Loucy (cell line): ENCODE data around the gene ZNF23.

ENCODE experiments used
- H2AFZ ChIP-seq: fragments of 200-600 bp; sonication (generic); 2 replicates; pipeline ENCODE4 v1.6.0; 2016; ENCODE audit warnings: antibody characterized with exemption, mild to moderate bottlenecking, low read length, moderate library complexity
- H3F3A ChIP-seq: fragments of 200-600 bp; 2 replicates; pipeline ENCODE4 v1.6.0; 2016; ENCODE audit warnings: antibody characterized with exemption, low read depth, mild to moderate bottlenecking
- H3K27me3 ChIP-seq: fragments of 200-600 bp; sonication (generic); 2 replicates; pipeline ENCODE4 v1.6.1; 2014; ENCODE audit warnings: low read length, mild to moderate bottlenecking; ENCODE audit not compliant: insufficient read depth, poor library complexity, severe bottlenecking
- H3K36me3 ChIP-seq: fragments of 200-600 bp; sonication (generic); 2 replicates; pipeline ENCODE4 v1.6.1; 2016; ENCODE audit warnings: low read length; ENCODE audit not compliant: insufficient read depth
- H3K4me1 ChIP-seq: fragments of 200-600 bp; sonication (generic); 2 replicates; pipeline ENCODE4 v1.5.1; 2014; ENCODE audit warnings: low read length, mild to moderate bottlenecking; ENCODE audit not compliant: insufficient read depth, poor library complexity, severe bottlenecking
- H3K4me2 ChIP-seq: fragments of 200-600 bp; sonication (generic); 2 replicates; pipeline ENCODE4 v1.6.0; 2014; ENCODE audit warnings: antibody characterized with exemption, low read length, low read depth, mild to moderate bottlenecking; ENCODE audit not compliant: poor library complexity, severe bottlenecking
- H3K4me3 ChIP-seq: fragments of 200-600 bp; sonication (generic); 2 replicates; pipeline ENCODE4 v1.5.1; 2014; ENCODE audit warnings: low read length, mild to moderate bottlenecking, mixed read lengths; ENCODE audit not compliant: poor library complexity, severe bottlenecking
- H3K79me2 ChIP-seq: fragments of 200-600 bp; sonication (generic); 2 replicates; pipeline ENCODE4 v1.6.1; 2014; ENCODE audit warnings: low read length; ENCODE audit not compliant: insufficient read depth
- H3K9ac ChIP-seq: fragments of 200-600 bp; sonication (generic); 2 replicates; pipeline ENCODE4 v1.6.0; 2014; ENCODE audit warnings: mild to moderate bottlenecking, low read depth, low read length, moderate library complexity; ENCODE audit not compliant: poor library complexity, severe bottlenecking
- H3K9me2 ChIP-seq: fragments of 200-600 bp; sonication (generic); replicated peaks from 2 replicates; pipeline ENCODE4 v1.6.1; 2016; ENCODE audit warnings: low read depth, low read length, mixed read lengths
- H3K9me3 ChIP-seq: fragments of 200-600 bp; sonication (generic); 2 replicates; pipeline ENCODE4 v1.6.1; 2014; ENCODE audit warnings: mild to moderate bottlenecking, antibody characterized with exemption, low read length, low read depth; ENCODE audit not compliant: insufficient read depth
- H4K20me1 ChIP-seq: fragments of 200-600 bp; sonication (generic); 2 replicates; pipeline ENCODE4 v1.6.0; 2014; ENCODE audit warnings: antibody characterized with exemption, low read length, mild to moderate bottlenecking; ENCODE audit not compliant: insufficient read depth, poor library complexity, severe bottlenecking
- CTCF ChIP-seq: fragments of 200-600 bp; sonication (generic); conservative IDR thresholded peaks from 2 replicates; pipeline ENCODE4 v1.5.1; 2014; ENCODE audit warnings: mild to moderate bottlenecking, antibody characterized with exemption, low read length
- EZH2phosphoT487 ChIP-seq: fragments of 200-600 bp; IDR thresholded peaks from 2 replicates; pipeline ENCODE4 v1.6.1; 2018; ENCODE audit warnings: antibody characterized with exemption, mild to moderate bottlenecking, moderate library complexity, borderline replicate concordance

ZNF23 gene

GRCh38 chr16:71441348-71442050 lies 20.5 kb downstream of the ZNF23 start:
- TF ChIP-seq CTCF (no peak), EZH2phosphoT487 (no peak)
- no peaks in the 10 kb centered on the region for H3K4me1 ChIP-seq
- H3K36me3 ChIP-seq, result no peaks in the 10 kb centered on the region
- no peaks in the 10 kb centered on the region for H3K79me2 ChIP-seq
- no peaks in the 10 kb centered on the region for H3K9me3 ChIP-seq
- H2AFZ ChIP-seq, result no peak overlapping the region
- no peaks in the 10 kb centered on the region for H3K27me3 ChIP-seq
- no peaks in the 10 kb centered on the region for H3F3A ChIP-seq
- no peaks in the 10 kb centered on the region for H3K9me2 ChIP-seq
- H4K20me1 ChIP-seq, result no peaks in the 10 kb centered on the region
- no peak overlapping the region for H3K9ac ChIP-seq
- H3K4me2 ChIP-seq, result no peak overlapping the region
- no peak overlapping the region for H3K4me3 ChIP-seq

GRCh38 chr16:71440669-71441347 lies 21.2 kb downstream of the ZNF23 start:
- H3K9ac ChIP-seq, result no peak overlapping the region
- H2AFZ ChIP-seq, result no peak overlapping the region
- no peaks in the 10 kb centered on the region for H3K79me2 ChIP-seq
- H3K9me2 ChIP-seq, result no peaks in the 10 kb centered on the region
- no peaks in the 10 kb centered on the region for H3K27me3 ChIP-seq
- no peaks in the 10 kb centered on the region for H3K9me3 ChIP-seq
- H3K4me2 ChIP-seq, result no peak overlapping the region
- H3K4me1 ChIP-seq, result no peaks in the 10 kb centered on the region
- no peaks in the 10 kb centered on the region for H3F3A ChIP-seq
- H3K4me3 ChIP-seq, result no peak overlapping the region
- H3K36me3 ChIP-seq, result no peaks in the 10 kb centered on the region
- no peaks in the 10 kb centered on the region for H4K20me1 ChIP-seq
- TF ChIP-seq CTCF (no peak), EZH2phosphoT487 (no peak)

- Histone ChIP-seq H3K27me3 (no peaks in the 10 kb centered on the region), H3K79me2 (no peaks in the 10 kb centered on the region), H2AFZ (no peak overlapping the region), H3K9me3 (no peaks in the 10 kb centered on the region), H3K9me2 (no peaks in the 10 kb centered on the region), H4K20me1 (no peaks in the 10 kb centered on the region), H3F3A (no peaks in the 10 kb centered on the region), H3K4me2 (no peak overlapping the region), H3K4me3 (no peak overlapping the region), H3K36me3 (no peaks in the 10 kb centered on the region), H3K9ac (no peak overlapping the region), H3K4me1 (no peaks in the 10 kb centered on the region)
- TF ChIP-seq CTCF, result no peak
- TF ChIP-seq EZH2phosphoT487, result no peak
These were observed 22.5 kb downstream of the ZNF23 start for GRCh38 chr16:71439523-71439922.
